ENCODE data around the gene COL9A3.

The COL9A3 gene

DNA sequence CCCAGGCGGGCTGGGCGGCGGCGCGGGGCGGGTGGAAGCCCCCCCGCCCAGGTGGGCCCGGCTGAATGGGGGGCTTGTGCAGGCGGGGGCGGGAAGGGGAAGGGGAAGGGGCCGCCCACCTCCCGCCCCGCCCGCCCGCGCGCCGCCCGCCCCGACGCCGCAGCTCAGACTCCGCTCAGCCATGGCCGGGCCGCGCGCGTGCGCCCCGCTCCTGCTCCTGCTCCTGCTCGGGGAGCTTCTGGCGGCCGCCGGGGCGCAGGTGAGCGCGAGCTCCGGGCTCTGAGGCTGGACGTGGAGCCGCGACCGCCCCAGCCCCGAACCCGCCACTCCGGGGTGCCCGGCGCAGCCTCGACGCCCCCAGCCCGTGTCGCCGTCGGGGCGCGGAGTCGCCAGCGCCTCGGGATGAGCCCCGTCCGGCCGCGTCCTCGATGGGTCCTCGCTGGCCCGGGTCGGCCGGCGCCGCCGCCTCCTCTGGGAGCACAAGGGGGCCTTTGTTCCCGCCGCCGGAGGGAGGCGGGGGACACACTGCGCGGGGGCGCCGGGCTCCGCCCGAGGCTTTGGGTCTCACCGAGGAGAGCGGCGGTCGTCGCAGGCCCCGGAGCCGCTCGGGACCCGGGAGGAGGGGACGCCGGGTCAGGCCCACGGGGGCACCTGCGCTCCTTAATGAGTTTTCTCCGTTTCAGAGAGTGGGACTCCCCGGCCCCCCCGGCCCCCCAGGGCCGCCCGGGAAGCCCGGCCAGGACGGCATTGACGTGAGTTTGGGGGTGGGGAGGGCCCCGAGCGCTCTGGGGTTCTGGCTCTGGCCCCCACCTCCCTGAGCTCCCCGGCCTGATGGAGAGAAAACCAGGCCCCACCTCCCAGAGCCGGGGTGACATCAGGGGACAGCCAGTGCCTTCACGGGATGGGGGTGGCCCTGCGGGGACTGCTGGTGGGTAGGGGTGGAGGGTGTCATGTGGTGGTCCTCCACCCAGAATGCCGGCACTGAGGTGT lies at the start of gene COL9A3:
Gene COL9A3 (plus strand): TSS at position 167 of the 990 bp plus-strand sequence. CDS start 15 bp downstream, at position 182.
- TF ChIP-seq, protein P1, sequence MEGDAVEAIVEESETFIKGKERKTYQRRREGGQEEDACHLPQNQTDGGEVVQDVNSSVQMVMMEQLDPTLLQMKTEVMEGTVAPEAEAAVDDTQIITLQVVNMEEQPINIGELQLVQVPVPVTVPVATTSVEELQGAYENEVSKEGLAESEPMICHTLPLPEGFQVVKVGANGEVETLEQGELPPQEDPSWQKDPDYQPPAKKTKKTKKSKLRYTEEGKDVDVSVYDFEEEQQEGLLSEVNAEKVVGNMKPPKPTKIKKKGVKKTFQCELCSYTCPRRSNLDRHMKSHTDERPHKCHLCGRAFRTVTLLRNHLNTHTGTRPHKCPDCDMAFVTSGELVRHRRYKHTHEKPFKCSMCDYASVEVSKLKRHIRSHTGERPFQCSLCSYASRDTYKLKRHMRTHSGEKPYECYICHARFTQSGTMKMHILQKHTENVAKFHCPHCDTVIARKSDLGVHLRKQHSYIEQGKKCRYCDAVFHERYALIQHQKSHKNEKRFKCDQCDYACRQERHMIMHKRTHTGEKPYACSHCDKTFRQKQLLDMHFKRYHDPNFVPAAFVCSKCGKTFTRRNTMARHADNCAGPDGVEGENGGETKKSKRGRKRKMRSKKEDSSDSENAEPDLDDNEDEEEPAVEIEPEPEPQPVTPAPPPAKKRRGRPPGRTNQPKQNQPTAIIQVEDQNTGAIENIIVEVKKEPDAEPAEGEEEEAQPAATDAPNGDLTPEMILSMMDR (IDR thresholded peaks at IDR 0.05): no peak

DNA sequence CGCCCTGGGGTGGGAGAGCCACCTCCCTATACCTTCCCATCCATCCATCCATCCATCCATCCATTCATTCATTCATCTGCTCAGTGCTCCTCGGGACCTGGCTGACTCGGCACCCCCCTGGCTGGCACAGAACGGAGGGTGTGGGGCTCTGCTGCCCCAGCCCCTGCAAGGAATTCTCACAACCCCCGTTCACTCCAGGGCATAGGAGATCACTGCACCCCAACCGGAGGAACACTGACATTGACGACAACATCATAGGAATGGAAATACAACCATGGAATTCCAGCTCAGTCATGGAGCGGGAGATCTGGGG lies 48.7 kb upstream of the COL9A3 start:
- TF ChIP-seq, protein P1 (IDR thresholded peaks at IDR 0.05): no peak

DNA sequence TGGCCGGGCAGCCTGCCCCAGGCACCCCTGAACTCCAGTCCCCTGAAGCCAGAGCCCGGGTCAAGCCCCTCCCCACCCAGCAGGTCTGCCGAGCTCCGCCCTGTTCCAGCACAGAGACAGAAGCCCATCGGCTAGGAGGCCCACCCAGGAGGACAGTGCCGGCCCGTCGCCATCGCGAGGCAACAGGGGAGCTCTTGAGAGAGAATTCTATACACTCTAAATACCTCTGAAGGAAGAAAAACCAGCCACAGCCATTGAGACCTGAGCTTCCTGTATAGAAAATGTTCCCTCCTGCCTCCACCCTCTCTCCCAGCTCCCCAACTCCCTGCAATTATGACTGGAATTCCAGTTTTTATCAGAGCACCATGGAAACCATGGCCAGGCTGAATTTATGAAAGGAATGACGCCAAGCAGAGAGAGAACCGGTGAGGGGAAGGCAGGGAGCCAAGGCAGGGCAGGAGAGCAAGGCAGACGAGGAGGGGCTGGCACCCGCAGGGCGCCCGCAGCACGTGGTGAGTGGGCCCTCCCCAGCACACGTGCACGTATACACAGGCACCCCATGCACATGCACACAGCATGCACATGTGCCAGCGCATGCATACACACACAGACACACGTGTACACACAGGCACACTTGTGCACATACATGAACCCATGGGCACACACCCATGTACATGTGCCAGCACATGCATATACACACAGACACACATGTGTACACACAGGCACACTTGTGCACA lies 48.1 kb upstream of the COL9A3 start:
- TF ChIP-seq, protein P1 (IDR thresholded peaks at IDR 0.05): no peak

DNA sequence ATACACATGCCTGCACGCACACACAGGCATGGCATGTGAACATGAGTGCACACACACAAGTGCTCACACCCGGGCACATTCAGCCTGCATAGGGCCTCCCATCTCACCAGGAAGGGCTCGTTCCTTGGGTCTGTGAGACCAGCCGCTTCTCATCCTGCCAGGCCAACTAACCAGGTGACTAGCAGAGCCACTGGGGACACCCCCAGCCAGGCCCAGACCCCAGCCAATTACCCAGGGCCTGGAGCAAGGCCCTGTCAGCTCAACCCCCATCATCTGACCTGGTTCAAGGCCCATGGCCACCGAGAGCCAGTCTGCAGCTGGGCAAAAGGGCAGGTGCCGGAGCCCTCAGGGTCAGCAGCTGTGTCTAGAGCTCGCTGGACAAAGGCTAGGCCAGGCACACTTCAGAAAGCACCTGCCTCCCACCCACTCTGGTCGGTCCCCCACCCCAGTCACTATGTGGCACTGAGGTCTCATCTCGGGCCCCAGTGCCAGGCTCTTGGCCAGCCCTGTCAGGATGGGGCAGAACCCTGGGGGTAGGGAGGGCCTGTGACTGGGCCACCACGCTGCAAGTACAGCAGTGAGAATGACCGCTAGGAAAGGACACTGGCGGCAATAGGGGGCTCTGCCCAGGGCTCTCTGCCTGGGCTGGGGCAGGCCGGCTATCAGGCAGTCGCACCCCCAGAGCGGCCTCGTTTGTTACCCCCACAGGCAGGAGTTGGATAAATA lies 47.3 kb upstream of the COL9A3 start:
- TF ChIP-seq, protein P1 (IDR thresholded peaks at IDR 0.05): no peak

DNA sequence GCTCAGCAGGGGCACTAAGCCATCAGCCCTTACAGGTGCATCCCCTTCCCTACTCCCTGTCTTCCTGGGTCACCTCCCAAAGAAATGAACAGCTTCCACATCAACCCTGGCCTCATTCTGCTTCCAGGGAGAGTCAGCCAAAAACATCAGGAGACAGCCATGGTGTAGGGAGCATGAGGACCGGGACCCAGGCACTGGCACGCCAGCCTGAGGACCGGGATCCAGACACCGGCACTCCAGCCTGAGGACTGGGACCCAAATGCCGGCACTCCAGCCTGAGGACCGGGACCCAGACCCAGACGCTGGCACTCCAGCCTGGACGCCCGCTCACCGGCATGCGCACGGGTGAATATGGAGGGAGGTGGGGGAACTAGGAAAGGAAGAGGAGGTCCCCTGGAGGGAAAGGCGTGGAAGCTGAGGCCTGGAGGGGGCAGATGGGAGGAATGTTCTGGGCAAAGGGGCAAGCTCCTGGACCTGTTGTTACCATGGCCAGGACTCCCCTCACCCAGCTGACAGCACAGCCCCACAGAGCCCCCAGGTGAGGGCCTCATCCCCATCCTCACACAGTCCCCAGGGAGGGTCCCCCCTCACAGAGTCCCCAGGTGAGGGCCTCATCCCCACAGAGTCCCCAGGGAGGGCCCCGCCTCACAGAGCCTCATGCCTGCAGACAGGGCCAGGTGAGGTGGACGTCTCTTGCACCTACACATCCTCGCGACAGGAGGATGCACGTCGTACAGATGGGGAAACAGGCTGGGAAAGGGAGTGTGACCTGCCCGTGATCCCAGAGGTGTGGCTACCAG lies 46.5 kb upstream of the COL9A3 start:
- TF ChIP-seq, protein P1 (IDR thresholded peaks at IDR 0.05): no peak

DNA sequence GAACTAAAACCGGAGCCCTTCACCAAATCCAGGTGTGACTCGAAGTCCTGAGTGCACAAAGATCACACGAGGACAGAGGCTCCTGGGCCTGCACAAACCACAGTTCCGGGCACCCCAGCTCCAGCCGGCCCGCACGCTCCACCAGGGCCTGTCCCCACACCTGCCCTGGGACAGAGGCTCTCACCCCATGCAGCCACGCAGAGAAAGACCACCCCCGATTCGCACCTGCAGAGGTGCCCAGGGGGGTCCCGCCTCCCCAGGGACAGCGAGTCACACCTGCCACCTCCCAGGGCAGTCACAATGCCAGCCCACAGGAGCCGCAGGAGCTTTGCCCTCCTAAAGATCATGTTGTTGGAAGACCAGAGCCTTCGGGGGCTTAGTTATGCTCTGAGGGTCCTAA lies 45.9 kb upstream of the COL9A3 start:
- TF ChIP-seq, protein P1 (IDR thresholded peaks at IDR 0.05): no peak
